Measurements from ENCODE around the gene MYH7.

MYH7 gene

GRCh38 chr14:23438101-23438971 is 2.9 kb upstream of the MYH7 start:
- DNase-seq (ENCODE audit: low read depth, low spot score), result no peak
- TF ChIP-seq CTCF (IDR thresholded peaks at IDR 0.05; ENCODE audit: insufficient read depth, low read length, missing control alignments), result no peak
- no peak overlapping the region for H3K4me3 ChIP-seq (ENCODE audit: low read depth, low read length)
- POLR2A ChIA-PET, result no interaction called here
- CTCF ChIA-PET, result interaction anchor here (1.0 to 1.8 kb wide), 3 partner anchors 11 to 58 kb away, joined by 3 to 7 read pairs (median 3); no protein-coding TSS in a partner anchor

- CTCF ChIA-PET, result interaction anchor here (1.8 kb wide), 1 partner anchor 57 kb away, joined by 7 read pairs; no protein-coding TSS in a partner anchor
- DNase-seq (ENCODE audit: low read depth, low spot score), result no peak
- H3K4me3 ChIP-seq (ENCODE audit: low read depth, low read length), result no peak overlapping the region
- POLR2A ChIA-PET, result no interaction called here
- TF ChIP-seq CTCF (IDR thresholded peaks at IDR 0.05; ENCODE audit: insufficient read depth, low read length, missing control alignments), result no peak
Observed at GRCh38 chr14:23437133-23438100, 2.0 kb upstream of the MYH7 start.

- ChIA-PET CTCF (interaction anchor here (1.3 to 1.8 kb wide), 2 partner anchors 13 to 56 kb away, joined by 3 to 4 read pairs; no protein-coding TSS in a partner anchor), POLR2A (no interaction called here)
- no peak overlapping the region for H3K4me3 ChIP-seq (ENCODE audit: low read depth, low read length)
- TF ChIP-seq CTCF (IDR thresholded peaks at IDR 0.05; ENCODE audit: insufficient read depth, low read length, missing control alignments), result no peak
- no peak for DNase-seq (ENCODE audit: low read depth, low spot score)
Observed at GRCh38 chr14:23436327-23437132, 1.1 kb upstream of the MYH7 start.

- TF ChIP-seq CTCF (IDR thresholded peaks at IDR 0.05; ENCODE audit: insufficient read depth, low read length, missing control alignments), result no peak
- DNase-seq (ENCODE audit: low read depth, low spot score), result no peak
- no peak overlapping the region for H3K4me3 ChIP-seq (ENCODE audit: low read depth, low read length)
- CTCF ChIA-PET, result interaction anchor here (1.8 kb wide), 1 partner anchor 54 kb away, joined by 4 read pairs; no protein-coding TSS in a partner anchor
- POLR2A ChIA-PET, result interaction anchor here (0.7 kb wide), 1 partner anchor 176 kb away, joined by 3 read pairs; no protein-coding TSS in a partner anchor
Observed at GRCh38 chr14:23434488-23435222, 805 bp downstream of the MYH7 start.

- TF ChIP-seq CTCF (IDR thresholded peaks at IDR 0.05; ENCODE audit: insufficient read depth, low read length, missing control alignments), result no peak
- H3K4me3 ChIP-seq (ENCODE audit: low read depth, low read length), result no peak overlapping the region
- CTCF ChIA-PET, result no interaction called here
- POLR2A ChIA-PET, result no interaction called here
- no peak for DNase-seq (ENCODE audit: low read depth, low spot score)
Observed at GRCh38 chr14:23433457-23433856, 2.0 kb downstream of the MYH7 start.

Measured in AG04449 (cell line).